Measurements from ENCODE around the gene LHX2.

LHX2 gene

GRCh38 chr9:124047251-124047672, 35.7 kb downstream of the LHX2 start:
- Histone ChIP-seq H3K36me3 (replicated peaks; ENCODE audit: low read depth, low read length) (no peaks in the 10 kb centered on the region), H3K4me2 (ENCODE audit: low read length) (no peak overlapping the region), H3K27ac (ENCODE audit: low read length) (no peak overlapping the region), H3K79me2 (ENCODE audit: low read length) (no peaks in the 10 kb centered on the region), H3K27me3 (ENCODE audit: low read depth, low read length) (peaks cover 18% of the 10 kb centered on the region), H3K4me1 (ENCODE audit: low read length) (no peaks in the 10 kb centered on the region), H3K9me3 (ENCODE audit: insufficient read depth, low read length) (no peaks in the 10 kb centered on the region), H2AFZ (ENCODE audit: low read depth, low read length) (no peak overlapping the region), H3K4me3 (ENCODE audit: low read length) (no peak overlapping the region), H4K20me1 (ENCODE audit: insufficient read depth, low read length) (no peaks in the 10 kb centered on the region), H3K9ac (ENCODE audit: low read length) (no peak overlapping the region)
- TF ChIP-seq EZH2phosphoT487 (IDR thresholded peaks at IDR 0.05; ENCODE audit: low read depth) (no peak), CTCF (IDR thresholded peaks at IDR 0.05; ENCODE audit: low read depth, low read length) (no peak)

- Histone ChIP-seq H3K36me3 (replicated peaks; ENCODE audit: low read depth, low read length) (no peaks in the 10 kb centered on the region), H3K9ac (ENCODE audit: low read length) (no peak overlapping the region), H3K4me2 (ENCODE audit: low read length) (no peak overlapping the region), H3K4me3 (ENCODE audit: low read length) (no peak overlapping the region), H3K27ac (ENCODE audit: low read length) (no peak overlapping the region), H3K9me3 (ENCODE audit: insufficient read depth, low read length) (no peaks in the 10 kb centered on the region), H4K20me1 (ENCODE audit: insufficient read depth, low read length) (no peaks in the 10 kb centered on the region), H3K79me2 (ENCODE audit: low read length) (no peaks in the 10 kb centered on the region), H3K27me3 (ENCODE audit: low read depth, low read length) (peaks cover 20% of the 10 kb centered on the region), H2AFZ (ENCODE audit: low read depth, low read length) (no peak overlapping the region), H3K4me1 (ENCODE audit: low read length) (peaks cover 10% of the 10 kb centered on the region)
- no peak for TF ChIP-seq CTCF (IDR thresholded peaks at IDR 0.05; ENCODE audit: low read depth, low read length)
- no peak for TF ChIP-seq EZH2phosphoT487 (IDR thresholded peaks at IDR 0.05; ENCODE audit: low read depth)
These were observed 39.4 kb downstream of the LHX2 start for GRCh38 chr9:124050955-124051354.

- Histone ChIP-seq H2AFZ (ENCODE audit: low read depth, low read length) (no peak overlapping the region), H3K27me3 (ENCODE audit: low read depth, low read length) (peaks cover 18% of the 10 kb centered on the region), H4K20me1 (ENCODE audit: insufficient read depth, low read length) (no peaks in the 10 kb centered on the region), H3K4me3 (ENCODE audit: low read length) (no peak overlapping the region), H3K4me1 (ENCODE audit: low read length) (peaks cover 10% of the 10 kb centered on the region), H3K27ac (ENCODE audit: low read length) (no peak overlapping the region), H3K4me2 (ENCODE audit: low read length) (no peak overlapping the region), H3K36me3 (replicated peaks; ENCODE audit: low read depth, low read length) (no peaks in the 10 kb centered on the region), H3K9ac (ENCODE audit: low read length) (no peak overlapping the region), H3K9me3 (ENCODE audit: insufficient read depth, low read length) (no peaks in the 10 kb centered on the region), H3K79me2 (ENCODE audit: low read length) (no peaks in the 10 kb centered on the region)
- TF ChIP-seq EZH2phosphoT487 (IDR thresholded peaks at IDR 0.05; ENCODE audit: low read depth) (no peak), CTCF (IDR thresholded peaks at IDR 0.05; ENCODE audit: low read depth, low read length) (no peak)
These were observed 40.8 kb downstream of the LHX2 start for GRCh38 chr9:124052401-124052800.

- peaks cover 25% of the 10 kb centered on the region for H3K27me3 ChIP-seq (ENCODE audit: low read depth, low read length)
- no peak overlapping the region for H3K9ac ChIP-seq (ENCODE audit: low read length)
- H2AFZ ChIP-seq (ENCODE audit: low read depth, low read length) = no peak overlapping the region
- H3K9me3 ChIP-seq (ENCODE audit: insufficient read depth, low read length) = no peaks in the 10 kb centered on the region
- H3K36me3 ChIP-seq (replicated peaks; ENCODE audit: low read depth, low read length) = no peaks in the 10 kb centered on the region
- H3K4me1 ChIP-seq (ENCODE audit: low read length) = peaks cover 10% of the 10 kb centered on the region
- no peak overlapping the region for H3K4me3 ChIP-seq (ENCODE audit: low read length)
- TF ChIP-seq CTCF (IDR thresholded peaks at IDR 0.05; ENCODE audit: low read depth, low read length) = peak; percentile 18; the same call in 1 of the 2 replicates
- TF ChIP-seq EZH2phosphoT487 (IDR thresholded peaks at IDR 0.05; ENCODE audit: low read depth) = no peak
- H3K79me2 ChIP-seq (ENCODE audit: low read length) = no peaks in the 10 kb centered on the region
- no peaks in the 10 kb centered on the region for H4K20me1 ChIP-seq (ENCODE audit: insufficient read depth, low read length)
- H3K4me2 ChIP-seq (ENCODE audit: low read length) = peak overlapping the region; percentile 30
- no peak overlapping the region for H3K27ac ChIP-seq (ENCODE audit: low read length)
These were observed 43.1 kb downstream of the LHX2 start for GRCh38 chr9:124054582-124055227.

All from OCI-LY3 (cell line).